Left colon (tissue), 2 donors: ENCODE data around the gene ZNF418. TPM values are rescaled to one million over a fixed set of nuclear protein-coding genes. Genes with fewer than 3 reads are reported as not detected.
"Not testable (repeated sequence)": the region's sequence is repeated elsewhere in the genome, so short reads cannot be mapped to it uniquely, and the experiment has no call there.

Experiments
- ATAC-seq: fragments of 200-7000 bp; cut with Tn5 transposase; one replicate; pipeline ENCODE4 v1.9.1; 2020; ENCODE audit warnings: mild to moderate bottlenecking, moderate library complexity
- DNase-seq, 2 donors: peaks; one replicate each; pipeline ENCODE4 v3.0.0-alpha.2; 2020
- intact Hi-C, 2 donors: fragments of 100-400 bp; cut with DNase I in 1 of 2; cut with micrococcal nuclease in 1 of 2; formaldehyde crosslinking; loops; one replicate each; pipeline versions ENCODE4 v1.11.2 to v1.14.0; 2022; cut with DNase I, micrococcal nuclease
- long read RNA-seq: library from polyadenylated mRNA; unstranded; transcript quantifications from one replicate; pipeline ENCODE4 v2.0.0, GENCODE V29; 2021
- total RNA-seq, 2 donors: library from RNA; stranded (reverse); fragmentation: NEBNext Ultra II Directional; extraction: Animal tissue kit (Norgen Biotek cat#: 25700); gene quantifications; one replicate each; pipeline ENCODE4 v1.2.1, GENCODE V29; 2021
- donor health status: DM: no; HTN: no; CAD: no.
- donor health status: DM: yes; HTN: yes; CAD: no.

The ZNF418 gene
- total RNA-seq = 1 to 10 TPM in 1 of 2 donors, under 1 TPM in 1; 0.98 to 2.1 TPM
- long read RNA-seq = 0 reads

- intact Hi-C loops = no loop called here
- DNase-seq = peak; percentile 33 to 44
- ATAC-seq = peak; percentile 68
These were observed at the start of gene ZNF418 for GRCh38 chr19:57934820-57935665. Gene ZNF418, minus strand, starts transcription at chr19:57935402. Its CDS starts 1,580 bp downstream, at chr19:57933822.

GRCh38 chr19:57978586-57979289 is 43.5 kb upstream of the ZNF418 start:
- ATAC-seq (no peak), DNase-seq (no peak)
- intact Hi-C loops = no loop called here

- no peak for ATAC-seq
- no peak for DNase-seq
- intact Hi-C loops = no loop called here
These were observed 39.2 kb upstream of the ZNF418 start, which contains the start of gene C19orf18 for GRCh38 chr19:57974434-57974833. Gene C19orf18, minus strand, starts transcription at chr19:57974534. Its CDS starts 102 bp downstream, at chr19:57974432.

- ATAC-seq = no peak
- intact Hi-C loops = no loop called here
These were observed 29.6 kb upstream of the ZNF418 start for GRCh38 chr19:57964761-57965160.

GRCh38 chr19:57961785-57962184 is 26.6 kb upstream of the ZNF418 start:
- ATAC-seq = no peak
- intact Hi-C loops = no loop called here
- DNase-seq = no peak

More at GRCh38 chr19:57964761-57965160, 29.6 kb upstream of the ZNF418 start:
- DNase-seq = no peak

GRCh38 chr19:57954996-57955395 is 19.8 kb upstream of the ZNF418 start:
- intact Hi-C loops = no loop called here
- ATAC-seq (no peak), DNase-seq (no peak)

GRCh38 chr19:57949702-57950101 is 14.5 kb upstream of the ZNF418 start:
- DNase-seq = no peak
- ATAC-seq = no peak
- intact Hi-C loops = no loop called here

- DNase-seq (no peak), ATAC-seq (no peak)
- intact Hi-C loops = no loop called here
These were observed 14.1 kb upstream of the ZNF418 start for GRCh38 chr19:57949296-57949695.

- peak; percentile 95 to 96 for DNase-seq
- intact Hi-C loops = no loop called here
- ATAC-seq = peak; percentile 99
These were observed 12.4 kb upstream of the ZNF418 start, which contains the start of gene ZNF256 for GRCh38 chr19:57947419-57948134. Gene ZNF256, minus strand, starts transcription at chr19:57947706. Its CDS starts 232 bp downstream, at chr19:57947474.

GRCh38 chr19:57947088-57947418 is 11.9 kb upstream of the ZNF418 start:
- ATAC-seq (peak; percentile 8), DNase-seq (no peak)
- intact Hi-C loops = no loop called here

- ATAC-seq = no peak
- DNase-seq = no peak
- intact Hi-C loops = no loop called here
These were observed 11.1 kb upstream of the ZNF418 start for GRCh38 chr19:57946316-57946715.

- ATAC-seq (no peak), DNase-seq (no peak)
- intact Hi-C loops = no loop called here
These were observed 6.4 kb upstream of the ZNF418 start for GRCh38 chr19:57941593-57941992.

GRCh38 chr19:57935731-57936130 is 529 bp upstream of the ZNF418 start:
- no peak for DNase-seq
- intact Hi-C loops = no loop called here
- ATAC-seq = no peak

- ATAC-seq = no peak
- intact Hi-C loops = no loop called here
- DNase-seq = no peak
These were observed 7.6 kb downstream of the ZNF418 start for GRCh38 chr19:57927587-57927986.

GRCh38 chr19:57916168-57916995 is 18.8 kb downstream of the ZNF418 start, which contains the start of gene ZNF417:
Gene ZNF417, minus strand, starts transcription at chr19:57916592. Its CDS starts 181 bp downstream, at chr19:57916411.
- ATAC-seq (peak; percentile 100), DNase-seq (peak; percentile 77 to 86)
- intact Hi-C loops = not testable (repeated sequence)

- DNase-seq (no peak), ATAC-seq (no peak)
- intact Hi-C loops = no loop called here
These were observed 20.7 kb downstream of the ZNF418 start for GRCh38 chr19:57914531-57914930.

GRCh38 chr19:57907394-57907793 is 27.8 kb downstream of the ZNF418 start:
- DNase-seq (no peak), ATAC-seq (no peak)
- intact Hi-C loops = no loop called here

GRCh38 chr19:57905258-57905657 is 29.9 kb downstream of the ZNF418 start:
- no peak for ATAC-seq

More at GRCh38 chr19:57905258-57905657, 29.9 kb downstream of the ZNF418 start:
- intact Hi-C loops = no loop called here
- no peak for DNase-seq
